Measurements from ENCODE around the gene LRRC7.
"Not testable (repeated sequence)": the region's sequence is repeated elsewhere in the genome, so short reads cannot be mapped to it uniquely, and the experiment has no call there.

Gene LRRC7

GRCh38 chr1:69702085-69702484 is 134.4 kb downstream of the LRRC7 start:
- no peak for DNase-seq

DNA sequence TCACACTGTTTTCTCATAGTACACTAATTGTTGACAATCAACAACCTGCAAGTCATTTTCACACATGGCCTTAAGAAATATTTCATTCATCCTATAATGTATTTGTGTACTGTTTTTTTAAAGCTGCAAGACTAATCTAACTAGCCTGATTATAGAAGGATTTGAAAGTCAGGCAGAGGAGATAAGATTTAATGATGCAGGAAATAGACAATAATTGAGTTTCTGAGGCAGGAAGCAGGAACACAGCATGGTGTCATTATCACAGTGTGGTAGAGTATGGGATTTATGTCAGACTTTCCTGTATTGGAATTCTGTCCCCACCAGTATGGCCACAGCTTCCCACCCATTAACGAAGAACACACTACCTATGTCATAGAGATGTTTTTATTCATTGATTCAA is 138.8 kb downstream of the LRRC7 start:
- DNase-seq: no peak

- DNase-seq: no peak
Observed at GRCh38 chr1:69707103-69707502, 139.4 kb downstream of the LRRC7 start.

DNA sequence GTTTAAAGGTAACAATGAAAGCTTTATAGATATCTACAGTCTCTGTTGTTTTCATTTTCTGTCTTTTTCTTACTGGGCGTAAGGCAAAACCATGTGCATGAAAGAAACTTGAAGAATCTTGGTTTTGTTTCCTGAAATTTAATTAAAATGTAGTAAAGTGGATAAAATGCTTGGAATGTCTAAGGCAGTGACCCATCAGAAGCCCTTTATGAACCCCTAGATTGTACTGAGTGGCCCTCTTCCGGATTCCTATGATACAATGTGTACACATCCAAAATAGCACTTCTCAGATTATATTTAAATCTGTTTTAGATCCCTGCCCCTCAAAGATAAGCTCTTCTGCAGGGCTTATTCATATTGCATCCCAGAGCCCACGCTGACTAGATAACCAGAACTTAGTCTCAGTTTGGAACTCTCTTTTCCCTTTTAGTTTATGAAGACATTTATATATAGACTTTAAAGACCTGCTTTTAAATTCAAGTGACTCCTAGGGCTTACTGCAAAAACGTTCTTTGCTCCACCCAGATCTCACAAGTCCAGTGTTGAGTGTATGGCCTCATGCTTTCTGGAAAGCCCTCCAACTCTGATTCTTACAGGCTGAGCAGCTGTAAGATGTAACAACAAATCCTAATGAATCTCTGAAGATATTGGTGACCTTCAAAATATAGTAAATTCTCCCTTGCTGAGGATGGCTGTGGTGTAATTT is 142.9 kb downstream of the LRRC7 start:
- no peak for DNase-seq

- DNase-seq: no peak
Observed at GRCh38 chr1:69711190-69711930, 143.6 kb downstream of the LRRC7 start.

DNA sequence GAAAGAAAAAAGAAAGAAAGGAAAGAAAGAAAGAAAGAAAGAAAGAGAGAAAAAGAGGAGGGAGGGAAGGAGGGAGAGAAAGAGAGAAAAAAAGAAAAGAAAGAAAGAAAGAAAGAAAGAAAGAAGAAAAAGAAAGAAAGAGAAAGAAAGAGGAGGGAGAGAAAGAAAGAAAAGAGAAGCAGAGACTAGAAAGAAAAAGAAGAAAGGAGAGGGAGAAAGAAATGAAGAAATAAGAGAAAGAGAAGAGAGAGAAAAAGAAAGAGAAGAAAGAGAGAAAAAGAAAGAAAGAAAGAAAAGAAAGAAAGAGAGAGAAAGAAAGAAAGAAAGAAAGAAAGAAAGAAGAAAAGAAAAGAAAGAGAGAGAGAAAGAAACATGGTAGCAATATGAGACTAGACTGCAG is 150.1 kb downstream of the LRRC7 start:
- not testable (repeated sequence) for DNase-seq

DNA sequence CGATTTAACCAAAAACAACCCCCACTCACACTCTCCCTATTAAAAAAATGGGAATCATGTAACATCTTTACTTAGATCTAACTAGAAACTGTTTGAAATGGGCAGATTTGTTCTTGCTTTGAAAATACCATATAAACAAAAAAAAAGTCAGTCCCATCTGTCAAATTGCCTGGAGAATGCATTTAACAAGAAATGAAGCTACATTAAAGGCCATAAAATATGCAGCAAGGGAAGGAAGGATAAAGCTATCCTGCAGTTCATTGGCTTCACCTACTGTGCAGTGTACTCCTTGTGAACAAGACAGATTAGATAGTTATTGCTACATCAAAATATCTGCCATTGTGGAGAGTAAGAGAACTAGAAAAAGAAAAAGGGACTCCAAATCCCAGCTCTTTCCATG is 160.5 kb downstream of the LRRC7 start:
- DNase-seq: no peak

DNA sequence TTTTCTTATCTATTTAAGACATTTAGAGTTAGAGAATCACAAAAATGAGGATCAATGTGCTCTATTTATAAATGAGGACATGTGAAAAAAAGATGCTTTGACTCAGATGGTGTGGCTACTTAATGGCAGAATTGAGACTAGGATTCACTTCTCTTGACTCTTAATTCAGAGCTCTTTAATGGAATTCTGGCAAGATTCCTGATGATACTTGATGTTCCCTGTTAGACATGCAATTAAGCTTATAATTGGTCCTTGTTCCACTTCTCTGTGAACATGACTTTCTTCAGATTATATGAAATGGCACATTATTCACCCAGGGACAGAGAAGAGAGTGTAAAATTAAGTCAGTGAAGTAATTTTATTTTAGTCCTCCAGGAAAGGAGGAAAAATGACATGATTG is 165.3 kb downstream of the LRRC7 start:
- DNase-seq: no peak

DNA sequence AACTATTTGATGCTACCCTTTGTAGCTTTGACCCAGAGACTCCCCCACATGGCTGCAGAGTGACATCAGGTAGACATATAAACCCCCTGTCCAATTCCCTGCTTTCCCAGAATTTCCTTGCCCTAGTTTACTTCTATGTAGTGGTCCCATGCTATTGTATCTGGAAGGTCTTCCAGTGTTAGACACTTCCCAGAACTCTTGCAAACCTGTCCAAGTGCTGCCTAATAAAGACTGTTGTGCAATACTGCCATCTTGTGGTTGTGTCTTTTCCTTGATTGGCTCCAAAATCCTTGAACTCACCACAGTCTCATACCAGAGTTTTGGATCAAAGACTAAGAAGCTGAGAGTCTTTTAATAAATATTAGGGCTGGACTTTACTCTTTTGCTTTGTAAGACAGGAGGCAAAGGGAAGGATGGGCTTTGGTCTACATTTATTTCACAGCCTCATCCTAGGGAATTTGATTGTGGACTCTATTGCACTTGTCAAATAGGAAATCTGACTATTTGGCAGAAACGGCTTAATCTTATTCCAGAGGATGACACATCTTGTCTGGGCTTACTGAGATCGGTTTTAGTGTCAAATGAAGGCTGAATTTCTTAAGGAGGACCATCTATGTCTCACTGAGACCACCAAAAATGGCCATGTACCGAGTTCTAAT is 169.9 kb downstream of the LRRC7 start:
- peak; percentile 75 for DNase-seq

DNA sequence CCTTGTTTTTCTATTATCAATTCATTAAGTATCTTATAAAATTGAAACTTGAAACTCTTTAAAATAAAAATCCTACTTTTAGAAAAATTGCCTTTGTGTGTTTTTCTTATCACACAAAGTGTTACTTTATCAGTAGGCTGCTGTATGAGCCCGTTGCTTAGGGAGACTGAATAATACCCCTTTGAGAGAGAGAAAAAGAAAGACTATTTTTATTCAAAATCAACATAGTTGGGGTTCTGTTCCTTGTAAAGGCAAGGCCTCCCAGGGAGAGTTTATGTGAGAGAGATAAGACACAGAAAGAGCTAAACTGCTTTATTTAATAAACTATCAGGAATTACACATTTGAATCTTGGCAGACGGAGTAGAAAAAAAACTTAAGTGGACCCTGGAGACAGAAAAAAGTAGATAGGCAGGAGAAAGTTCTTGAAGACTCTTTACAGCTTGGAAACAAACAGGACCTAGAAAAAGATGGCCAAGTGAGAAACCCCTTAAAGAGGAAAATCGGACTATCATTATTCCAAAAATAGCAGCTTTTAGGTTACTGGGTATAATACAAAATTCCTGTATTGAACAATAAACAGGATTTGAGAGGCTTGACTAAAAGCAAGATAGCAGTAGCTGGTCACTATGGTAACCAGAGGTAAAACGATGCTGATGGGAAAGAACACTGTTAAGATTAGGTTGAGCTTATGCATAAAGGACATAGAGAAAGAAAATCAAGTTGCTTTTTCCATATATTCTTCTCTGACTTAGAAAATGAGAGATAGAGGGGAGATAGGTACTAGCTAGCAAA is 170.9 kb downstream of the LRRC7 start:
- no peak for DNase-seq

DNA sequence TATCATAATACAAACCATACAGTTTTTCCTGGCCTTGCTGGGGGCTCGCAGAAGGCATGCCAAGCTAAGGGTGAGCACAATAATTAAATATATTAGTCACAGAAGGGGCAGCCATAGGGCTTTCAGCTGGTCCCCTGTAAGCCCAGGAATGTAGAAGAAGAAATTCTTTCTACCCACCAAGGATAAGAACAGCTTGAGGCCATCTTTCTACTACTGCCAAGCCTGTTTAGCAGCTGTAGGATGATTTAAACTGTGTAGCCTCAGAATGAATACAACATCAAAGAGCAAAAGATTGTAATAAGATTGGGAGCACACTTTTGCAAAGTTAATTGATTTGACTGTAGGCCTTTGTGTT is 171.5 kb downstream of the LRRC7 start:
- peak; percentile 34 for DNase-seq

DNA sequence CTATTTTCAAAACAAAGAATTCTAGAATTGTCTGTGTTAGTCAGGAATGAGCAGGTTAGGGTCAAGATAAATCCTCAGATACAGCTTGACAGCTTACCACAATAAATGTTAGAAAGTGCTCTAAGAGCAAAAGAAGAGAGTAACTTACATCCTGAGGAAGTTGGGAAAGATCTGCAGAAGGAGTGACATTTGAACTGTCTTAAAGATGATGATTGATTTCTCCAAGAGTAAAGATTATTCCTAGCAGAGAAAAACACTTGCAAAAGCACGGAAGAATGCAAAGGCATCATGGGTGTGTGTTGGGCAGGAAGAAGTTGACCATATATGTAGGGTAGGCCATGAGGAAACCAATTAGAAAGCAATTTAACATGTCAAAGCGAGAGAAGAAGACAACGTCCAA is 175.4 kb downstream of the LRRC7 start:
- DNase-seq: no peak

- DNase-seq: no peak
Observed at GRCh38 chr1:69744381-69744780, 176.7 kb downstream of the LRRC7 start.

- DNase-seq: no peak
Observed at GRCh38 chr1:69747207-69747606, 179.5 kb downstream of the LRRC7 start.

DNA sequence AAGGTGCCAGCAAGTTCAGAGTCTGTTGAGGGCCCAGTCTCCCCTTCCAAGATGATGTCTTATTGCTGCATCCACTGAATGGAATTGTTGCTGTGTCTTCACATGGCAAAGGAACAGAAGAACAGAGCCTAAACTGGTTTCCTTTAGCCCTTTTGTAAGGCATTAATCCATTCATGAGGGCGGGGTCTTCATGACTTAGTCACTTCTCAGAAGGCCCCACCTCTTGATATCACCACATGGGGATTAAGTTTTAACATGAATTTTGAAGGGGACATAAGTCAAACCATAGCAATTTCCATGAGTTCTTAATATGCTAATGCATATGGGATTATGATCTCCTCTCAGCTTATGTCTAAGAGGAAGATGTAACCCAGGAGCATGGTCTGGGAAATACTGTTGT is 182.9 kb downstream of the LRRC7 start:
- no peak for DNase-seq

GRCh38 chr1:69752831-69753230 is 185.1 kb downstream of the LRRC7 start:
- DNase-seq: no peak

- DNase-seq: no peak
Observed at GRCh38 chr1:69754521-69754920, 186.8 kb downstream of the LRRC7 start.

- DNase-seq: no peak
Observed at GRCh38 chr1:69755647-69756046, 187.9 kb downstream of the LRRC7 start.

- DNase-seq: peak; percentile 3
Observed at GRCh38 chr1:69765951-69766350, 198.2 kb downstream of the LRRC7 start.

GRCh38 chr1:69766431-69767180 is 198.9 kb downstream of the LRRC7 start:
- no peak for DNase-seq

GRCh38 chr1:69776555-69776954 is 208.8 kb downstream of the LRRC7 start:
- no peak for DNase-seq

DNA sequence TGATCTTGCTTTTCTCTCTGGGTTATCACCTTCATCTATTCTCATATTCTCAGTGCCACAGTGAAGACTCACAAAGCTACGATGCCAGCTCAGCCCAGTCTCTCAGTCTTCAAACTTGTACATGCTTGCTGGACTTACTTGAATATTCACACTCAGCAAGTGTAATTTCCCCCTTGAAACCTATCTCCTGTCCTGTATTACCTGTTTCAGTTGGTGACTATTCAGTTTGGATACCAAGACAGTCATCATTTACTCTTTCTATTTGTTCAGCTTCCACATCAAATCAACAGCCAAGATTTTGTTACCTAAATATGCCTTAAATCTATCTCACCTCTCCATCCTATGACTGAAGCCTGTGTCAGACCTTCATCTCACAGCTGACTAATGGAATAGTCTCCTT is 209.7 kb downstream of the LRRC7 start:
- no peak for DNase-seq

GRCh38 chr1:69777971-69778370 is 210.2 kb downstream of the LRRC7 start:
- DNase-seq: no peak
